ENCODE data around the gene DCDC2C.

GRCh38 chr2:3730646-3731045, 27.3 kb downstream of the DCDC2C start:
- TF ChIP-seq CTCF (IDR thresholded peaks at IDR 0.05) (no peak), POLR2AphosphoS5 (IDR thresholded peaks at IDR 0.05) (no peak), POLR2A (IDR thresholded peaks at IDR 0.05) (no peak)

Measured in prostate gland (tissue), 2 donors.